Activated naive CD8-positive, alpha-beta T cell (primary cell): Measurements from ENCODE around the gene KRT23.
"Not testable (repeated sequence)": the region's sequence is repeated elsewhere in the genome, so short reads cannot be mapped to it uniquely, and the experiment has no call there.

ENCODE experiments used
- H3K27ac Mint-ChIP-seq: one replicate; pipeline ENCODE4 v1.8.0; 2021; ENCODE audit warnings: mixed read lengths
- H3K27me3 Mint-ChIP-seq: one replicate; pipeline ENCODE4 v1.8.0; 2021; ENCODE audit warnings: mixed read lengths
- H3K36me3 Mint-ChIP-seq: one replicate; pipeline ENCODE4 v1.8.0; 2021; ENCODE audit warnings: mixed read lengths
- H3K4me1 Mint-ChIP-seq: one replicate; pipeline ENCODE4 v1.8.0; 2021; ENCODE audit warnings: low read depth, mixed read lengths
- H3K4me3 Mint-ChIP-seq: one replicate; pipeline ENCODE4 v1.8.0; 2021; ENCODE audit warnings: mild to moderate bottlenecking, mixed read lengths
- H3K9me3 Mint-ChIP-seq: one replicate; pipeline ENCODE4 v1.8.0; 2021; ENCODE audit warnings: low read depth, mixed read lengths

Gene KRT23

GRCh38 chr17:40936437-40936971 lies 942 bp downstream of the KRT23 start:
- H3K9me3 Mint-ChIP-seq: no peaks in the 10 kb centered on the region
- H3K27me3 Mint-ChIP-seq: peaks cover 5% of the 10 kb centered on the region
- H3K36me3 Mint-ChIP-seq: no peaks in the 10 kb centered on the region
- H3K4me1 Mint-ChIP-seq: no peaks in the 10 kb centered on the region
- no peak overlapping the region for H3K27ac Mint-ChIP-seq
- H3K4me3 Mint-ChIP-seq: no peak overlapping the region

- peaks cover 5% of the 10 kb centered on the region for H3K27me3 Mint-ChIP-seq
- H3K4me1 Mint-ChIP-seq: no peaks in the 10 kb centered on the region
- no peak overlapping the region for H3K4me3 Mint-ChIP-seq
- no peak overlapping the region for H3K27ac Mint-ChIP-seq
- H3K36me3 Mint-ChIP-seq: no peaks in the 10 kb centered on the region
- no peaks in the 10 kb centered on the region for H3K9me3 Mint-ChIP-seq
Measured at GRCh38 chr17:40935624-40936023, 1.8 kb downstream of the KRT23 start.

- no peaks in the 10 kb centered on the region for H3K36me3 Mint-ChIP-seq
- H3K9me3 Mint-ChIP-seq: no peaks in the 10 kb centered on the region
- no peak overlapping the region for H3K27ac Mint-ChIP-seq
- H3K4me3 Mint-ChIP-seq: no peak overlapping the region
- H3K4me1 Mint-ChIP-seq: no peaks in the 10 kb centered on the region
- peaks cover 12% of the 10 kb centered on the region for H3K27me3 Mint-ChIP-seq
Measured at GRCh38 chr17:40932608-40933007, 4.8 kb downstream of the KRT23 start.

GRCh38 chr17:40931311-40931710 lies 6.1 kb downstream of the KRT23 start:
- H3K4me1 Mint-ChIP-seq: no peaks in the 10 kb centered on the region
- no peaks in the 10 kb centered on the region for H3K36me3 Mint-ChIP-seq
- no peaks in the 10 kb centered on the region for H3K9me3 Mint-ChIP-seq
- no peak overlapping the region for H3K4me3 Mint-ChIP-seq
- H3K27ac Mint-ChIP-seq: no peak overlapping the region
- H3K27me3 Mint-ChIP-seq: peaks cover 18% of the 10 kb centered on the region

- H3K9me3 Mint-ChIP-seq: no peaks in the 10 kb centered on the region
- peaks cover 6% of the 10 kb centered on the region for H3K4me1 Mint-ChIP-seq
- H3K27ac Mint-ChIP-seq: no peak overlapping the region
- no peaks in the 10 kb centered on the region for H3K36me3 Mint-ChIP-seq
- no peak overlapping the region for H3K4me3 Mint-ChIP-seq
- peaks cover 19% of the 10 kb centered on the region for H3K27me3 Mint-ChIP-seq
Measured at GRCh38 chr17:40926341-40926740, 11.1 kb downstream of the KRT23 start.

- no peaks in the 10 kb centered on the region for H3K9me3 Mint-ChIP-seq
- H3K4me3 Mint-ChIP-seq: no peak overlapping the region
- no peak overlapping the region for H3K27ac Mint-ChIP-seq
- H3K36me3 Mint-ChIP-seq: no peaks in the 10 kb centered on the region
- peaks cover 7% of the 10 kb centered on the region for H3K27me3 Mint-ChIP-seq
- peaks cover 10% of the 10 kb centered on the region for H3K4me1 Mint-ChIP-seq
Measured at GRCh38 chr17:40922239-40922638, 15.2 kb downstream of the KRT23 start.

GRCh38 chr17:40921026-40921425 lies 16.4 kb downstream of the KRT23 start:
- Mint-ChIP-seq H3K27me3 (peaks cover 4% of the 10 kb centered on the region), H3K36me3 (no peaks in the 10 kb centered on the region), H3K9me3 (no peaks in the 10 kb centered on the region), H3K4me1 (peaks cover 10% of the 10 kb centered on the region), H3K27ac (no peak overlapping the region), H3K4me3 (no peak overlapping the region)

- not testable (repeated sequence) for H3K4me1 Mint-ChIP-seq, H3K9me3 Mint-ChIP-seq, H3K27ac Mint-ChIP-seq, H3K27me3 Mint-ChIP-seq, H3K36me3 Mint-ChIP-seq, H3K4me3 Mint-ChIP-seq
Measured at GRCh38 chr17:40917116-40917515, 20.3 kb downstream of the KRT23 start.

- H3K36me3 Mint-ChIP-seq: no peaks in the 10 kb centered on the region
- no peak overlapping the region for H3K4me3 Mint-ChIP-seq
- no peaks in the 10 kb centered on the region for H3K9me3 Mint-ChIP-seq
- H3K27ac Mint-ChIP-seq: no peak overlapping the region
- peaks cover 5% of the 10 kb centered on the region for H3K4me1 Mint-ChIP-seq
- H3K27me3 Mint-ChIP-seq: no peaks in the 10 kb centered on the region
Measured at GRCh38 chr17:40916366-40916765, 21.1 kb downstream of the KRT23 start.

- Mint-ChIP-seq H3K36me3 (no peaks in the 10 kb centered on the region), H3K4me1 (no peaks in the 10 kb centered on the region), H3K27me3 (no peaks in the 10 kb centered on the region), H3K9me3 (no peaks in the 10 kb centered on the region), H3K27ac (no peak overlapping the region), H3K4me3 (no peak overlapping the region)
Measured at GRCh38 chr17:40915721-40916256, 21.7 kb downstream of the KRT23 start.

- Mint-ChIP-seq H3K9me3 (no peaks in the 10 kb centered on the region), H3K4me3 (no peak overlapping the region), H3K27me3 (no peaks in the 10 kb centered on the region), H3K27ac (no peak overlapping the region), H3K4me1 (no peaks in the 10 kb centered on the region), H3K36me3 (no peaks in the 10 kb centered on the region)
Measured at GRCh38 chr17:40915199-40915661, 22.2 kb downstream of the KRT23 start.

GRCh38 chr17:40914075-40914855 lies 23.2 kb downstream of the KRT23 start:
- no peak overlapping the region for H3K27ac Mint-ChIP-seq
- no peaks in the 10 kb centered on the region for H3K9me3 Mint-ChIP-seq
- H3K4me1 Mint-ChIP-seq: no peaks in the 10 kb centered on the region
- peaks cover under 1% of the 10 kb centered on the region for H3K27me3 Mint-ChIP-seq
- no peak overlapping the region for H3K4me3 Mint-ChIP-seq
- no peaks in the 10 kb centered on the region for H3K36me3 Mint-ChIP-seq

GRCh38 chr17:40912486-40913210 lies 24.8 kb downstream of the KRT23 start:
- Mint-ChIP-seq H3K4me1 (no peaks in the 10 kb centered on the region), H3K36me3 (no peaks in the 10 kb centered on the region), H3K4me3 (no peak overlapping the region), H3K27ac (no peak overlapping the region), H3K9me3 (no peaks in the 10 kb centered on the region), H3K27me3 (peaks cover 6% of the 10 kb centered on the region)

GRCh38 chr17:40910441-40910841 lies 27.0 kb downstream of the KRT23 start:
- peaks cover 6% of the 10 kb centered on the region for H3K27me3 Mint-ChIP-seq
- no peak overlapping the region for H3K27ac Mint-ChIP-seq
- no peaks in the 10 kb centered on the region for H3K4me1 Mint-ChIP-seq
- H3K4me3 Mint-ChIP-seq: no peak overlapping the region
- H3K9me3 Mint-ChIP-seq: no peaks in the 10 kb centered on the region
- H3K36me3 Mint-ChIP-seq: no peaks in the 10 kb centered on the region

- Mint-ChIP-seq H3K36me3 (no peaks in the 10 kb centered on the region), H3K9me3 (no peaks in the 10 kb centered on the region), H3K27ac (no peak overlapping the region), H3K27me3 (peaks cover 6% of the 10 kb centered on the region), H3K4me3 (no peak overlapping the region), H3K4me1 (no peaks in the 10 kb centered on the region)
Measured at GRCh38 chr17:40909755-40910154, 27.7 kb downstream of the KRT23 start.
